CD14-positive monocyte (primary cell): ENCODE data around the gene HMCN2. TPM values are rescaled to one million over a fixed set of nuclear protein-coding genes. Genes with fewer than 3 reads are reported as not detected.

Source experiments
- DNase-seq, 3 donors: peaks; one replicate each; pipeline ENCODE4 v3.0.0-alpha.2; 2011 to 2022
- H2AFZ ChIP-seq: 2 replicates; pipeline ENCODE4 v1.6.0; 2012; ENCODE audit warnings: mild to moderate bottlenecking, low read depth, low read length, inconsistent platforms; ENCODE audit not compliant: insufficient read depth, poor library complexity, severe bottlenecking
- H3K27ac ChIP-seq, 2 donors: 1 replicate in 1 of 2; 2 replicates in 1 of 2; pipeline ENCODE4 v1.5.1; 2012 to 2013; ENCODE audit warnings: low read length in 2 of 2, control low read depth in 1 of 2, inconsistent platforms in 1 of 2, low read depth in 1 of 2, mild to moderate bottlenecking in 1 of 2
- H3K27me3 ChIP-seq, 2 donors: one replicate each; pipeline versions ENCODE4 v1.6.0 to v1.6.1; 2011 to 2013; ENCODE audit warnings: low read length in 2 of 2; ENCODE audit not compliant: control insufficient read depth in 2 of 2, insufficient read depth in 2 of 2
- H3K36me3 ChIP-seq, 2 donors: replicated peaks in 1 of 2; 1 replicate in 1 of 2; 2 replicates in 1 of 2; pipeline versions ENCODE4 v1.5.1 to v1.6.1; 2012 to 2013; ENCODE audit warnings: low read length in 2 of 2, control low read depth in 1 of 2, inconsistent platforms in 1 of 2, mild to moderate bottlenecking in 1 of 2; ENCODE audit not compliant: insufficient read depth in 2 of 2, control insufficient read depth in 1 of 2
- H3K4me1 ChIP-seq, 2 donors: 1 replicate in 1 of 2; 2 replicates in 1 of 2; pipeline versions ENCODE4 v1.5.1 to v1.6.1; 2012 to 2013; ENCODE audit warnings: low read length in 2 of 2, control low read depth in 1 of 2, inconsistent platforms in 1 of 2, mild to moderate bottlenecking in 1 of 2, moderate library complexity in 1 of 2; ENCODE audit not compliant: insufficient read depth in 2 of 2, control insufficient read depth in 1 of 2
- H3K4me2 ChIP-seq: replicated peaks from 2 replicates; pipeline ENCODE3; 2012; ENCODE audit warnings: low read length, moderate library complexity, mild to moderate bottlenecking; ENCODE audit not compliant: poor library complexity, severe bottlenecking; ENCODE audit errors: extremely low read depth
- H3K4me3 ChIP-seq, 3 experiments: fragments of 200-600 bp in 1 of 3; sonication (generic) in 1 of 3; replicated peaks in 1 of 3; 1 replicate in 2 of 3; 2 replicates in 1 of 3; pipeline ENCODE4 v1.5.1; 2011 to 2013; ENCODE audit warnings: low read length in 3 of 3, mild to moderate bottlenecking in 3 of 3, control low read depth in 2 of 3, low read depth in 2 of 3, inconsistent platforms in 1 of 3, moderate library complexity in 1 of 3
- H3K79me2 ChIP-seq: 2 replicates; pipeline ENCODE4 v1.6.0; 2012; ENCODE audit warnings: mild to moderate bottlenecking, control low read depth, inconsistent platforms, low read length, moderate library complexity; ENCODE audit not compliant: insufficient read depth
- H3K9ac ChIP-seq: 2 replicates; pipeline ENCODE4 v1.6.0; 2017; ENCODE audit warnings: low read length, mild to moderate bottlenecking; ENCODE audit not compliant: insufficient read depth, poor library complexity, severe bottlenecking
- H3K9me3 ChIP-seq, 2 donors: replicated peaks in 1 of 2; 1 replicate in 1 of 2; 2 replicates in 1 of 2; pipeline versions ENCODE4 v1.5.1 to v1.6.1; 2012 to 2013; ENCODE audit warnings: low read length in 2 of 2, control low read depth in 1 of 2; ENCODE audit not compliant: control insufficient read depth in 1 of 2, insufficient read depth in 1 of 2
- H4K20me1 ChIP-seq: 2 replicates; pipeline ENCODE4 v1.6.0; 2012; ENCODE audit warnings: mild to moderate bottlenecking, low read length, control low read depth, moderate library complexity; ENCODE audit not compliant: insufficient read depth
- H3K27ac Mint-ChIP-seq, 7 donors: one replicate each; pipeline ENCODE4 v1.8.0; 2020; ENCODE audit warnings: mild to moderate bottlenecking in 7 of 7, mixed read lengths in 7 of 7, moderate library complexity in 6 of 7, inconsistent platforms in 2 of 7
- H3K27me3 Mint-ChIP-seq, 3 donors: one replicate each; pipeline ENCODE4 v1.8.0; 2021 to 2022; ENCODE audit warnings: low read depth in 3 of 3, mild to moderate bottlenecking in 3 of 3, mixed read lengths in 3 of 3, moderate library complexity in 3 of 3, inconsistent platforms in 1 of 3
- H3K36me3 Mint-ChIP-seq, 2 donors: one replicate each; pipeline ENCODE4 v1.8.0; 2020; ENCODE audit warnings: mixed read lengths in 2 of 2, inconsistent platforms in 1 of 2, mild to moderate bottlenecking in 1 of 2
- H3K4me1 Mint-ChIP-seq: one replicate; pipeline ENCODE4 v1.8.0; 2020; ENCODE audit warnings: mild to moderate bottlenecking, mixed read lengths
- H3K4me3 Mint-ChIP-seq, 2 donors: one replicate each; pipeline ENCODE4 v1.8.0; 2020; ENCODE audit warnings: mild to moderate bottlenecking in 2 of 2, mixed read lengths in 2 of 2, moderate library complexity in 1 of 2
- H3K9me3 Mint-ChIP-seq, 7 donors: one replicate each; pipeline ENCODE4 v1.8.0; 2020 to 2022; ENCODE audit warnings: mixed read lengths in 7 of 7, mild to moderate bottlenecking in 6 of 7, moderate library complexity in 6 of 7, inconsistent platforms in 2 of 7
- WGBS: methylation state at CpG from one replicate; pipeline ENCODE4 v1.1.5; 2013; ENCODE audit warnings: missing lambda C conversion rate; ENCODE audit not compliant: insufficient coverage; 5-methylcytosine and 5-hydroxymethylcytosine counted together
- intact Hi-C, 2 donors: fragments of 100-400 bp; cut with micrococcal nuclease; formaldehyde crosslinking; loops; one replicate each; pipeline versions ENCODE4 v1.15.0 to v1.15.1; 2023
- polyA plus RNA-seq, 3 donors: library from polyadenylated mRNA; depleted of rRNA in 1 of 3; unstranded in 2 of 3; stranded (reverse) in 1 of 3; fragments of 300-500 nt in 2 of 3; fragments of >200 nt in 1 of 3; fragmentation: Illumina TruSeq in 2 of 3; gene quantifications; 1 replicate in 2 of 3; 2 replicates in 1 of 3; pipeline ENCODE4 v1.2.3, GENCODE V29; 2012 to 2021
- TF ChIP-seq, protein P1 (sequence below): fragments of 200-600 bp; IDR thresholded peaks from one replicate; pipeline ENCODE4 v1.8.0; 2022; ENCODE audit warnings: antibody characterized with exemption, mild to moderate bottlenecking

HMCN2 gene
- polyA plus RNA-seq, 3 donors, result not detected

DNA sequence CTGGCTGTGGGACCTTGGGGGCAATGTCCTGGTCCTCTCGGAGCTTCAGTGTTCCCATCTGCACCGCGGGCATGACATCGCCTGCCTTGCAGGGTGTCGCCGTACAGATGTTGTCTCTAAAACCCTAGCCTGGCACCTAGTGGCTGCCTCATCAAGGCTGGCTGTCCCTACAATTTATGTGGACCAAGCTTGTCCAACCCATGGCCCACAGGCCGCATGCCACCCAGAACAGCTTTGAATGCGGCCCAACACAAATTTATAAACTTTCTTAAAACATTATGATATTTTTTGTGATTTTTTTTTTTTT is 160.9 kb downstream of the HMCN2 start:
- intact Hi-C loops, result no loop called here
- no peaks in the 10 kb centered on the region for H3K36me3 Mint-ChIP-seq
- H3K36me3 ChIP-seq, result no peaks in the 10 kb centered on the region
- H3K9ac ChIP-seq, result no peak overlapping the region
- peaks cover 13 to 17% (median 15%) of the 10 kb centered on the region in 7 donors for H3K9me3 Mint-ChIP-seq
- no peak overlapping the region for H3K4me3 Mint-ChIP-seq
- no peak overlapping the region for H3K27ac Mint-ChIP-seq
- WGBS, result 87% methylated on average over 6 of the region's 8 CpGs
- H3K27me3 ChIP-seq, result no peaks in the 10 kb centered on the region
- H3K4me3 ChIP-seq, result no peak overlapping the region
- H2AFZ ChIP-seq, result no peak overlapping the region
- no peaks in the 10 kb centered on the region for H4K20me1 ChIP-seq
- no peak for DNase-seq
- no peaks in the 10 kb centered on the region for H3K79me2 ChIP-seq
- no peaks in the 10 kb centered on the region for H3K4me1 Mint-ChIP-seq
- H3K9me3 ChIP-seq, result peaks cover 5 to 26% of the 10 kb centered on the region in 2 donors
- peaks cover 0 to 13% (median 1%) of the 10 kb centered on the region in 3 donors for H3K27me3 Mint-ChIP-seq
- no peak overlapping the region for H3K27ac ChIP-seq
- no peak overlapping the region for H3K4me2 ChIP-seq
- H3K4me1 ChIP-seq, result no peaks in the 10 kb centered on the region
- TF ChIP-seq, protein P1, sequence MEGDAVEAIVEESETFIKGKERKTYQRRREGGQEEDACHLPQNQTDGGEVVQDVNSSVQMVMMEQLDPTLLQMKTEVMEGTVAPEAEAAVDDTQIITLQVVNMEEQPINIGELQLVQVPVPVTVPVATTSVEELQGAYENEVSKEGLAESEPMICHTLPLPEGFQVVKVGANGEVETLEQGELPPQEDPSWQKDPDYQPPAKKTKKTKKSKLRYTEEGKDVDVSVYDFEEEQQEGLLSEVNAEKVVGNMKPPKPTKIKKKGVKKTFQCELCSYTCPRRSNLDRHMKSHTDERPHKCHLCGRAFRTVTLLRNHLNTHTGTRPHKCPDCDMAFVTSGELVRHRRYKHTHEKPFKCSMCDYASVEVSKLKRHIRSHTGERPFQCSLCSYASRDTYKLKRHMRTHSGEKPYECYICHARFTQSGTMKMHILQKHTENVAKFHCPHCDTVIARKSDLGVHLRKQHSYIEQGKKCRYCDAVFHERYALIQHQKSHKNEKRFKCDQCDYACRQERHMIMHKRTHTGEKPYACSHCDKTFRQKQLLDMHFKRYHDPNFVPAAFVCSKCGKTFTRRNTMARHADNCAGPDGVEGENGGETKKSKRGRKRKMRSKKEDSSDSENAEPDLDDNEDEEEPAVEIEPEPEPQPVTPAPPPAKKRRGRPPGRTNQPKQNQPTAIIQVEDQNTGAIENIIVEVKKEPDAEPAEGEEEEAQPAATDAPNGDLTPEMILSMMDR, result no peak

DNA sequence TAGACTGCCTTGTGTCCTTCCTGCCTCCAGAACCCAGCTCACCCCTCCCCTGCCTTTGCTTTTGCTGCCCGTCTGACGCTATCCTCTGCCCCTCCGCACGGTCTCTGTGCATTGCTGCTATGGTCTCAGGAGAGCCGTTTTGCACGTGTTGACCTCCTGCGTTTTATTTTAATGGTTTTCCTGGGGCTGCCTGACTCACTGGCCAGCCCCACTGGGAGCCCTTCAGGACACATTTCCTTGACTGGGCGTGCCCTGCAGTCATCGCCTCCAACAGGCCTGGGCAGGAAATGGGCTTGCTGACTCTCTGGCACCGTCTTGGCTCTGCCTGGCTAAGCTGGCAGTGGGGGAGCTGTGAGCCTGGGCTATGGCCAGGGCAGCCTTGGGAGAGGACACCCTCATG is 161.3 kb downstream of the HMCN2 start:
- Mint-ChIP-seq H3K4me1 (no peaks in the 10 kb centered on the region), H3K27ac (no peak overlapping the region), H3K36me3 (no peaks in the 10 kb centered on the region), H3K4me3 (peak overlapping the region in 1 of 2 donors; percentile 31), H3K27me3 (peaks cover 1 to 12% (median 2%) of the 10 kb centered on the region in 3 donors), H3K9me3 (peaks cover 13 to 21% (median 15%) of the 10 kb centered on the region in 7 donors)
- H3K4me3 ChIP-seq, result no peak overlapping the region
- TF ChIP-seq, protein P1, result no peak
- WGBS, result 82% methylated on average over 10 of the region's 10 CpGs
- intact Hi-C loops, result no loop called here
- H2AFZ ChIP-seq, result no peak overlapping the region
- H3K79me2 ChIP-seq, result no peaks in the 10 kb centered on the region
- DNase-seq, result no peak
- no peaks in the 10 kb centered on the region for H3K36me3 ChIP-seq
- no peak overlapping the region for H3K4me2 ChIP-seq
- H3K27ac ChIP-seq, result no peak overlapping the region
- H3K27me3 ChIP-seq, result peaks cover 0 to 3% of the 10 kb centered on the region in 2 donors
- H4K20me1 ChIP-seq, result no peaks in the 10 kb centered on the region
- H3K4me1 ChIP-seq, result no peaks in the 10 kb centered on the region
- peaks cover 5 to 30% of the 10 kb centered on the region in 2 donors for H3K9me3 ChIP-seq
- H3K9ac ChIP-seq, result no peak overlapping the region
